NCI-H1694 treated with DMSO at 0.1 percent for 48 hours (cell line): ENCODE results near the gene CARS1.

Source experiments
- DNase-seq: peaks from one replicate; lab custom pipeline; 2025; lab: John Stamatoyannopoulos, UW

The CARS1 gene

GRCh38 chr11:3008746-3009336 lies 48.4 kb downstream of the CARS1 start:
- no peak for DNase-seq

GRCh38 chr11:3007404-3008010 lies 49.7 kb downstream of the CARS1 start:
- DNase-seq, result no peak

GRCh38 chr11:3006505-3007260 lies 50.5 kb downstream of the CARS1 start:
- DNase-seq, result no peak

- no peak for DNase-seq
Measured at GRCh38 chr11:3004481-3004880, 52.7 kb downstream of the CARS1 start.

- DNase-seq, result no peak
Measured at GRCh38 chr11:3003396-3004231, 53.6 kb downstream of the CARS1 start.

GRCh38 chr11:3002871-3003270 lies 54.4 kb downstream of the CARS1 start:
- no peak for DNase-seq

- DNase-seq, result no peak
Measured at GRCh38 chr11:3002351-3002861, 54.8 kb downstream of the CARS1 start.

- peak; percentile 8 for DNase-seq
Measured at GRCh38 chr11:3001496-3001895, 55.7 kb downstream of the CARS1 start.

- peak; percentile 58 for DNase-seq
Measured at GRCh38 chr11:3000032-3000961, 56.9 kb downstream of the CARS1 start.

- DNase-seq, result no peak
Measured at GRCh38 chr11:2999464-2999998, 57.7 kb downstream of the CARS1 start.

GRCh38 chr11:2998073-2998850 lies 59.0 kb downstream of the CARS1 start:
- DNase-seq, result peak; percentile 46

- DNase-seq, result no peak
Measured at GRCh38 chr11:2997406-2997805, 59.8 kb downstream of the CARS1 start.

- DNase-seq, result no peak
Measured at GRCh38 chr11:2996976-2997375, 60.2 kb downstream of the CARS1 start.

- DNase-seq, result no peak
Measured at GRCh38 chr11:2995893-2996554, 61.2 kb downstream of the CARS1 start.

GRCh38 chr11:2995031-2995561 lies 62.1 kb downstream of the CARS1 start:
- no peak for DNase-seq

- no peak for DNase-seq
Measured at GRCh38 chr11:2994336-2994730, 62.9 kb downstream of the CARS1 start.

- DNase-seq, result no peak
Measured at GRCh38 chr11:2992997-2993325, 64.3 kb downstream of the CARS1 start.

GRCh38 chr11:2992234-2992996 lies 64.8 kb downstream of the CARS1 start, which contains the start of gene NAP1L4:
TSS of gene NAP1L4 (minus strand) at chr11:2992329. CDS start at chr11:2979220, 13,109 bp downstream.
- DNase-seq, result peak; percentile 85
